K562 (cell line): ENCODE results near the gene GPC1. TPM values are rescaled to one million over a fixed set of nuclear protein-coding genes. Genes with fewer than 3 reads are reported as not detected.

Experiments
- ATAC-seq: fragments of 200-7000 bp; cut with Tn5 transposase; 3 replicates; pipeline ENCODE4 v1.9.1; 2020; ENCODE audit warnings: moderate library complexity
- BruUV-seq: library from RNA; stranded (reverse); fragments of 400-500 nt; replicated peaks from 2 replicates; lab custom pipeline; 2021; lab: Mats Ljungman, UMichigan
- CTCF ChIA-PET: fragments of 300-600 bp; formaldehyde crosslinking; extraction: SDS; loops from one replicate; lab custom pipeline; 2021; ENCODE audit warnings: low intra/inter-chr PET ratio; lab: Yijun Ruan, JAX
- POLR2A ChIA-PET: fragments of 300-600, 350-650 bp; sonication (Branson Sonifier 250); formaldehyde crosslinking; extraction: SDS; loops from one replicate; lab custom pipeline; 2021; ENCODE audit warnings: antibody characterized with exemption, inconsistent platforms; lab: Yijun Ruan, JAX
- DNase-seq, 4 experiments: peaks; one replicate each; pipeline versions ENCODE4 v3.0.0 to v3.0.0-alpha.2; 2011 to 2018; ENCODE audit warnings: low spot score in 3 of 4, mixed read lengths in 3 of 4; ENCODE audit errors: extremely low read depth in 1 of 4
- FAIRE-seq: peaks from 2 replicates; lab custom pipeline; 2011; peaks lifted over from hg19 to GRCh38; lab: Jason Lieb, UNC
- H2AFZ ChIP-seq: 2 replicates; pipeline ENCODE4 v1.6.0; 2011; ENCODE audit warnings: low read depth, low read length, control low read depth, inconsistent platforms
- H3K27ac ChIP-seq: fragments of 200-600 bp; 3 replicates; pipeline ENCODE4 v1.8.0; 2011; ENCODE audit warnings: low read depth, mild to moderate bottlenecking, control low read depth, inconsistent platforms, low read length, moderate library complexity, mixed read lengths; ENCODE audit errors: extremely low read depth
- H3K27me3 ChIP-seq, 2 experiments: fragments of 300-600 bp in 1 of 2; 2 replicates in 1 of 2; 3 replicates in 1 of 2; pipeline versions ENCODE4 v1.6.0 to v1.8.0; 2011; ENCODE audit warnings: inconsistent platforms in 2 of 2, low read length in 2 of 2, mild to moderate bottlenecking in 1 of 2, mixed read lengths in 1 of 2, moderate library complexity in 1 of 2; ENCODE audit not compliant: control insufficient read depth in 2 of 2, insufficient read depth in 2 of 2
- H3K36me3 ChIP-seq: fragments of 300-600 bp; 3 replicates; pipeline ENCODE4 v1.8.0; 2011; ENCODE audit warnings: mild to moderate bottlenecking, low read length, inconsistent platforms; ENCODE audit not compliant: control insufficient read depth, insufficient read depth
- H3K4me1 ChIP-seq, 2 experiments: fragments of 200-600 bp in 1 of 2; replicated peaks in 1 of 2; 2 replicates in 1 of 2; 3 replicates in 1 of 2; pipeline versions ENCODE4 v1.5.1 to v1.8.0; 2011; ENCODE audit warnings: inconsistent platforms in 2 of 2, low read length in 2 of 2, mild to moderate bottlenecking in 1 of 2, mixed read lengths in 1 of 2, moderate library complexity in 1 of 2; ENCODE audit not compliant: control insufficient read depth in 2 of 2, insufficient read depth in 2 of 2
- H3K4me2 ChIP-seq: 2 replicates; pipeline ENCODE4 v1.6.1; 2011; ENCODE audit warnings: low read length, control low read depth, inconsistent platforms, mixed read lengths; ENCODE audit not compliant: insufficient read depth
- H3K4me3 ChIP-seq: fragments of 200-600 bp; sonication (generic), shearing (Covaris generic); 2 replicates; pipeline ENCODE4 v1.5.1; 2016; ENCODE audit warnings: control low read depth, inconsistent platforms
- H3K79me2 ChIP-seq: fragments of 200-600 bp; 3 replicates; pipeline ENCODE4 v1.8.0; 2011; ENCODE audit warnings: low read length, inconsistent platforms; ENCODE audit not compliant: control insufficient read depth, insufficient read depth
- H3K9ac ChIP-seq, 2 experiments: 2 replicates each; pipeline versions ENCODE4 v1.6.0 to v1.6.1; 2011; ENCODE audit warnings: low read depth in 2 of 2, low read length in 2 of 2, control low read depth in 1 of 2, inconsistent platforms in 1 of 2, mild to moderate bottlenecking in 1 of 2, mixed read lengths in 1 of 2; ENCODE audit not compliant: insufficient read depth in 1 of 2
- H3K9me1 ChIP-seq: one replicate; pipeline ENCODE4 v1.6.0; 2011; ENCODE audit warnings: inconsistent platforms, mild to moderate bottlenecking, low read length, moderate library complexity; ENCODE audit not compliant: control insufficient read depth, insufficient read depth
- H3K9me3 ChIP-seq: replicated peaks from 2 replicates; pipeline ENCODE4 v1.5.1; 2011; ENCODE audit warnings: low read depth, low read length, inconsistent platforms; ENCODE audit not compliant: control insufficient read depth, insufficient read depth
- H4K20me1 ChIP-seq: replicated peaks from 2 replicates; pipeline ENCODE4 v1.6.1; 2011; ENCODE audit warnings: low read length, inconsistent platforms, mixed read lengths; ENCODE audit not compliant: control insufficient read depth, insufficient read depth
- ATF7 ChIP-seq: fragments of 450-650 bp; IDR thresholded peaks from 2 replicates; pipeline ENCODE4 v1.7.1; 2014; ENCODE audit warnings: mild to moderate bottlenecking, moderate library complexity
- CC2D1A ChIP-seq: fragments of 450-650 bp; IDR thresholded peaks from 2 replicates; pipeline ENCODE4 v1.6.1; 2017; ENCODE audit warnings: mild to moderate bottlenecking
- CTCF ChIP-seq, 3 experiments: IDR thresholded peaks in 2 of 3; conservative IDR thresholded peaks in 1 of 3; 2 replicates each; pipeline ENCODE4 v1.5.1; 2011 to 2012; ENCODE audit warnings: low read length in 3 of 3, mild to moderate bottlenecking in 3 of 3, control low read depth in 2 of 3, improper control_type of control experiment in 1 of 3, inconsistent platforms in 1 of 3, low read depth in 1 of 3, mixed read lengths in 1 of 3, moderate library complexity in 1 of 3; ENCODE audit not compliant: insufficient read depth in 2 of 3
- DACH1 ChIP-seq: fragments of 450-650 bp; IDR thresholded peaks from 2 replicates; pipeline ENCODE4 v1.6.1; 2018; ENCODE audit not compliant: partially characterized antibody
- ESRRA ChIP-seq: fragments of 450-650 bp; IDR thresholded peaks from 2 replicates; pipeline ENCODE4 v1.6.1; 2014; ENCODE audit warnings: low read depth, mild to moderate bottlenecking, moderate library complexity, borderline replicate concordance
- FOXK2 ChIP-seq, 2 experiments: fragments of 450-650 bp; IDR thresholded peaks in 1 of 2; conservative IDR thresholded peaks in 1 of 2; 2 replicates each; pipeline ENCODE4 v1.6.1; 2016; ENCODE audit warnings: low read depth in 2 of 2, mild to moderate bottlenecking in 1 of 2
- JUND ChIP-seq, 2 experiments: IDR thresholded peaks; 2 replicates in 1 of 2; 3 replicates in 1 of 2; pipeline ENCODE4 v1.6.1; 2011; ENCODE audit warnings: borderline replicate concordance in 2 of 2, low read depth in 2 of 2, low read length in 2 of 2, improper control_type of control experiment in 1 of 2, missing biosample characterization in 1 of 2, missing genetic modification characterization in 1 of 2, missing genetic modification reagents in 1 of 2
- MXD1 ChIP-seq: fragments of 250-450 bp; sonication (Bioruptor Pico); IDR thresholded peaks from 2 replicates; pipeline ENCODE4 v1.8.0; 2021; ENCODE audit warnings: borderline replicate concordance, mild to moderate bottlenecking, moderate library complexity; ENCODE audit not compliant: poor library complexity, severe bottlenecking
- POLR2G ChIP-seq: fragments of 200-400 bp; formaldehyde crosslinking; IDR thresholded peaks from 2 replicates; pipeline ENCODE4 v1.6.1; 2017; ENCODE audit warnings: low read depth, mild to moderate bottlenecking, antibody characterized with exemption, low read length, moderate library complexity
- RAD21 ChIP-seq, 2 experiments: fragments of 250-450 bp in 1 of 2; fragments of 450-650 bp in 1 of 2; sonication (Bioruptor Pico) in 1 of 2; formaldehyde crosslinking in 1 of 2; IDR thresholded peaks in 1 of 2; conservative IDR thresholded peaks in 1 of 2; 2 replicates each; pipeline versions ENCODE4 v1.4.0 to v1.8.0; 2020 to 2022; ENCODE audit warnings: mild to moderate bottlenecking in 2 of 2, moderate library complexity in 1 of 2
- RFX1 ChIP-seq: fragments of 450-650 bp; IDR thresholded peaks from 2 replicates; pipeline ENCODE4 v1.6.1; 2016; ENCODE audit warnings: mild to moderate bottlenecking, moderate library complexity
- SMC3 ChIP-seq: conservative IDR thresholded peaks from 2 replicates; pipeline ENCODE4 v1.6.1; 2011; ENCODE audit warnings: low read depth, low read length, improper control_type of control experiment; ENCODE audit not compliant: insufficient read depth
- SP1 ChIP-seq: sonication (generic); formaldehyde crosslinking; IDR thresholded peaks from 2 replicates; pipeline ENCODE4 v1.8.1; 2022; ENCODE audit warnings: mild to moderate bottlenecking, missing genetic modification reagents
- STAG1 ChIP-seq: sonication (generic); formaldehyde crosslinking; IDR thresholded peaks from 2 replicates; pipeline ENCODE4 v1.5.0; 2020; ENCODE audit warnings: missing genetic modification reagents, borderline replicate concordance
- ZNF79 ChIP-seq: fragments of 250-450 bp; sonication (Bioruptor Pico); IDR thresholded peaks from 2 replicates; pipeline ENCODE4 v1.4.0; 2020; ENCODE audit warnings: low read depth, mild to moderate bottlenecking, moderate library complexity
- WGBS: fragments of 100-300 bp; shearing (Covaris generic); methylation state at CpG from one replicate; pipeline ENCODE4 v1.1.6; 2016; ENCODE audit warnings: low coverage, mixed read lengths; ENCODE audit not compliant: insufficient coverage; ENCODE audit errors: missing lambda C conversion rate; 5-methylcytosine and 5-hydroxymethylcytosine counted together
- in situ Hi-C: fragments of 300-500 bp; cut with MboI; formaldehyde crosslinking; loops from 4 replicates; pipeline ENCODE4 v1.15.0; 2018; ENCODE audit warnings: inconsistent platforms, mixed read lengths
- intact Hi-C: fragments of 100-400 bp; cut with micrococcal nuclease; formaldehyde crosslinking; loops from 2 replicates; pipeline ENCODE4 v1.14.2; 2022
- polyA plus RNA-seq, 8 experiments: library from polyadenylated mRNA; depleted of rRNA in 4 of 8; stranded (reverse) in 5 of 8; unstranded in 3 of 8; fragments of >200 nt; fragmentation: Nextera tagmentation in 2 of 8; fragmentation: Illumina TruSeq in 1 of 8; extraction: Ambion mirVana in 2 of 8; extraction: Trizol in 1 of 8; gene quantifications; 2 replicates each; pipeline versions ENCODE4 v1.2.1 to v1.2.3, GENCODE V29; 2011 to 2014; ENCODE audit warnings: inconsistent platforms in 1 of 8, missing spikeins in 1 of 8
- total RNA-seq, 7 experiments: library from RNA; depleted of rRNA in 6 of 7; stranded (reverse); fragments of >200 nt in 6 of 7; fragmentation: Illumina TruSeq in 2 of 7; extraction: Trizol in 2 of 7; gene quantifications; 2 replicates each; pipeline versions ENCODE4 v1.2.1 to v1.2.3, GENCODE V29; 2011 to 2021; ENCODE audit warnings: low replicate concordance in 1 of 7

The GPC1 gene
- total and polyA plus RNA-seq, 9 of the 15 experiments (the other 6 are each of a cell fraction or from before 2014, with no cell fraction given): 0.07 to 0.82 (median 0.14) TPM; not detected in 3

- ATAC-seq: peak; percentile 100
- peak; percentile 79 to 82 (median 80) for DNase-seq
- no peak overlapping the region for H3K9ac ChIP-seq
- no peak overlapping the region for H3K4me2 ChIP-seq
- BruUV-seq: no TSS peak
- no peaks in the 10 kb centered on the region for H3K79me2 ChIP-seq
- intact Hi-C loops: loop anchor here (10.0 kb wide), 2 partner anchors 51 to 191 kb away; partner anchors contain the start of genes DUSP28 and RNPEPL1
- H4K20me1 ChIP-seq: no peaks in the 10 kb centered on the region
- POLR2A ChIA-PET: no interaction called here
- peaks cover 2 to 9% of the 10 kb centered on the region in 2 experiments; a peak in 2 of 5 replicates for H3K4me1 ChIP-seq
- peaks cover 20% of the 10 kb centered on the region; the same call in 1 of the 3 replicates for H3K36me3 ChIP-seq
- peak; percentile 87 for FAIRE-seq
- in situ Hi-C loops: no loop called here
- no peaks in the 10 kb centered on the region for H3K9me3 ChIP-seq
- H3K27ac ChIP-seq: no peak overlapping the region
- H3K27me3 ChIP-seq: no peaks in the 10 kb centered on the region
- 29% methylated on average over 9 of the region's 13 CpGs for WGBS
- no peak overlapping the region for H2AFZ ChIP-seq
- CTCF ChIA-PET: interaction anchor here (0.6 to 1.3 kb wide), 3 partner anchors 82 to 326 kb away, joined by 3 to 4 read pairs (median 4); no protein-coding TSS in a partner anchor
- H3K4me3 ChIP-seq: no peak overlapping the region
- H3K9me1 ChIP-seq: no peaks in the 10 kb centered on the region
- TF ChIP-seq ATF7: 0 out of 2 replicates have a peak, but pooled peaks have one; percentile 47
- peak; percentile 56 for TF ChIP-seq SP1 (CRISPR knock-in tag)
- peak; percentile 27; the same call in 1 of the 2 replicates for TF ChIP-seq CC2D1A
- peak; percentile 73 to 85 for TF ChIP-seq RAD21 (CRISPR knock-in tag; conservative IDR thresholded peaks at IDR 0.05 in 1 of 2, IDR thresholded peaks at IDR 0.05 in 1 of 2)
- TF ChIP-seq ESRRA: peak; percentile 22; the same call in 1 of the 2 replicates
- peak; percentile 83 to 89 (median 83) for TF ChIP-seq CTCF (IDR thresholded peaks at IDR 0.05 in 2 of 3, conservative IDR thresholded peaks at IDR 0.05 in 1 of 3; ENCODE audit: insufficient read depth in 2 of 3, low read depth in 1 of 3, low read length in 3 of 3)
- no peak for TF ChIP-seq DACH1
- peak; percentile 81 for TF ChIP-seq SMC3
- TF ChIP-seq JUND (IDR thresholded peaks at IDR 0.05; ENCODE audit: borderline replicate concordance, low read depth, low read length): 0 out of 2 replicates have a peak, but pooled peaks have one; percentile 6
- peak; percentile 29; the same call in 1 of the 3 replicates for TF ChIP-seq JUND (tag; IDR thresholded peaks at IDR 0.05; ENCODE audit: borderline replicate concordance, low read depth, low read length)
- no peak for TF ChIP-seq MXD1
- TF ChIP-seq ZNF79 (CRISPR knock-in tag): no peak
- TF ChIP-seq FOXK2 (conservative IDR thresholded peaks at IDR 0.05 in 1 of 2, IDR thresholded peaks at IDR 0.05 in 1 of 2; ENCODE audit: low read depth in 2 of 2): 0 out of 4 replicates have a peak, but pooled peaks of 1 of the 2 experiments have one; percentile 27
- TF ChIP-seq RFX1: peak; percentile 45
- peak; percentile 77; the same call in 1 of the 2 replicates for TF ChIP-seq STAG1 (CRISPR knock-in tag)
- 0 out of 2 replicates have a peak, but pooled peaks have one; percentile 14 for TF ChIP-seq POLR2G
Measured at GRCh38 chr2:240513549-240514287, 78.3 kb downstream of the GPC1 start.
